Adipocyte (in vitro differentiated cells): ENCODE results near the gene CDYL2.

Experiments used
- DNase-seq: peaks from one replicate; pipeline ENCODE4 v3.0.0-alpha.2; 2015; ENCODE audit warnings: low read depth
- H3K27me3 ChIP-seq: replicated peaks from 2 replicates; pipeline ENCODE4 v1.7.0; 2013; ENCODE audit warnings: mild to moderate bottlenecking, low read length, moderate library complexity; ENCODE audit not compliant: control insufficient read depth, insufficient read depth
- H3K36me3 ChIP-seq: 2 replicates; pipeline ENCODE4 v1.7.0; 2013; ENCODE audit warnings: low read length, mild to moderate bottlenecking, moderate library complexity; ENCODE audit not compliant: control insufficient read depth, insufficient read depth, severe bottlenecking
- H3K4me1 ChIP-seq: 2 replicates; pipeline ENCODE4 v1.7.0; 2013; ENCODE audit warnings: mild to moderate bottlenecking, low read length, moderate library complexity; ENCODE audit not compliant: control insufficient read depth, insufficient read depth
- H3K4me3 ChIP-seq: 2 replicates; pipeline ENCODE4 v1.7.0; 2013; ENCODE audit warnings: mild to moderate bottlenecking, low read length, moderate library complexity
- H3K9ac ChIP-seq: 2 replicates; pipeline ENCODE4 v1.7.0; 2013; ENCODE audit warnings: mild to moderate bottlenecking, low read length, moderate library complexity
- H3K9me3 ChIP-seq: 2 replicates; pipeline ENCODE4 v1.7.0; 2013; ENCODE audit warnings: mild to moderate bottlenecking, low read length, moderate library complexity; ENCODE audit not compliant: control insufficient read depth

Gene CDYL2

GRCh38 chr16:80807906-80808305 is 3.5 kb upstream of the CDYL2 start:
- no peak overlapping the region for H3K4me3 ChIP-seq
- no peak overlapping the region for H3K9ac ChIP-seq
- H3K4me1 ChIP-seq = no peaks in the 10 kb centered on the region
- no peaks in the 10 kb centered on the region for H3K36me3 ChIP-seq
- H3K27me3 ChIP-seq = no peaks in the 10 kb centered on the region
- peaks cover 2% of the 10 kb centered on the region for H3K9me3 ChIP-seq
- no peak for DNase-seq

GRCh38 chr16:80806927-80807340 is 2.5 kb upstream of the CDYL2 start:
- Histone ChIP-seq H3K4me3 (no peak overlapping the region), H3K36me3 (no peaks in the 10 kb centered on the region), H3K9ac (no peak overlapping the region), H3K4me1 (no peaks in the 10 kb centered on the region), H3K27me3 (no peaks in the 10 kb centered on the region), H3K9me3 (no peaks in the 10 kb centered on the region)
- DNase-seq = peak; percentile 15

- Histone ChIP-seq H3K9ac (no peak overlapping the region), H3K9me3 (no peaks in the 10 kb centered on the region), H3K27me3 (no peaks in the 10 kb centered on the region), H3K4me1 (no peaks in the 10 kb centered on the region), H3K4me3 (no peak overlapping the region), H3K36me3 (no peaks in the 10 kb centered on the region)
- no peak for DNase-seq
Measured at GRCh38 chr16:80806289-80806688, 1.9 kb upstream of the CDYL2 start.

- peak; percentile 62 for DNase-seq
Measured at GRCh38 chr16:80804056-80804525, 307 bp downstream of the CDYL2 start.

GRCh38 chr16:80803339-80804055 is 901 bp downstream of the CDYL2 start:
- peak; percentile 58 for DNase-seq
- Histone ChIP-seq H3K4me3 (peak overlapping the region; percentile 72), H3K9me3 (no peaks in the 10 kb centered on the region), H3K27me3 (no peaks in the 10 kb centered on the region), H3K4me1 (no peaks in the 10 kb centered on the region), H3K36me3 (no peaks in the 10 kb centered on the region), H3K9ac (no peak overlapping the region)

More at GRCh38 chr16:80804056-80804525, 307 bp downstream of the CDYL2 start:
- Histone ChIP-seq H3K27me3 (no peaks in the 10 kb centered on the region), H3K4me3 (peak overlapping the region; percentile 82), H3K9me3 (no peaks in the 10 kb centered on the region), H3K36me3 (no peaks in the 10 kb centered on the region), H3K4me1 (no peaks in the 10 kb centered on the region), H3K9ac (peak overlapping the region; percentile 77)

- Histone ChIP-seq H3K4me3 (peak overlapping the region; percentile 60), H3K27me3 (no peaks in the 10 kb centered on the region), H3K9ac (no peak overlapping the region), H3K36me3 (no peaks in the 10 kb centered on the region), H3K4me1 (no peaks in the 10 kb centered on the region), H3K9me3 (no peaks in the 10 kb centered on the region)
- no peak for DNase-seq
Measured at GRCh38 chr16:80802902-80803301, 1.5 kb downstream of the CDYL2 start.

- no peaks in the 10 kb centered on the region for H3K4me1 ChIP-seq
Measured at GRCh38 chr16:80802138-80802537, 2.3 kb downstream of the CDYL2 start.

GRCh38 chr16:80794071-80794470 is 10.3 kb downstream of the CDYL2 start:
- Histone ChIP-seq H3K36me3 (no peaks in the 10 kb centered on the region), H3K4me3 (no peak overlapping the region), H3K9me3 (no peaks in the 10 kb centered on the region), H3K27me3 (no peaks in the 10 kb centered on the region), H3K9ac (no peak overlapping the region), H3K4me1 (no peaks in the 10 kb centered on the region)
- no peak for DNase-seq

More at GRCh38 chr16:80802138-80802537, 2.3 kb downstream of the CDYL2 start:
- Histone ChIP-seq H3K36me3 (no peaks in the 10 kb centered on the region), H3K27me3 (no peaks in the 10 kb centered on the region), H3K9ac (no peak overlapping the region), H3K9me3 (no peaks in the 10 kb centered on the region), H3K4me3 (no peak overlapping the region)
- no peak for DNase-seq

GRCh38 chr16:80792031-80792430 is 12.4 kb downstream of the CDYL2 start:
- Histone ChIP-seq H3K4me3 (no peak overlapping the region), H3K4me1 (peaks cover 6% of the 10 kb centered on the region), H3K9me3 (no peaks in the 10 kb centered on the region), H3K9ac (no peak overlapping the region), H3K36me3 (no peaks in the 10 kb centered on the region), H3K27me3 (no peaks in the 10 kb centered on the region)
- no peak for DNase-seq

GRCh38 chr16:80791411-80791810 is 13.0 kb downstream of the CDYL2 start:
- H3K4me3 ChIP-seq = no peak overlapping the region

GRCh38 chr16:80790751-80791150 is 13.6 kb downstream of the CDYL2 start:
- Histone ChIP-seq H3K4me1 (peaks cover 6% of the 10 kb centered on the region), H3K36me3 (no peaks in the 10 kb centered on the region), H3K27me3 (no peaks in the 10 kb centered on the region), H3K9me3 (no peaks in the 10 kb centered on the region), H3K4me3 (no peak overlapping the region), H3K9ac (no peak overlapping the region)
- no peak for DNase-seq

More at GRCh38 chr16:80791411-80791810, 13.0 kb downstream of the CDYL2 start:
- DNase-seq = no peak
- Histone ChIP-seq H3K9ac (no peak overlapping the region), H3K9me3 (no peaks in the 10 kb centered on the region), H3K27me3 (no peaks in the 10 kb centered on the region), H3K36me3 (no peaks in the 10 kb centered on the region), H3K4me1 (peaks cover 6% of the 10 kb centered on the region)

- H3K9ac ChIP-seq = no peak overlapping the region
- peaks cover 1% of the 10 kb centered on the region for H3K9me3 ChIP-seq
- H3K4me1 ChIP-seq = peaks cover 6% of the 10 kb centered on the region
- no peaks in the 10 kb centered on the region for H3K36me3 ChIP-seq
- no peaks in the 10 kb centered on the region for H3K27me3 ChIP-seq
- no peak overlapping the region for H3K4me3 ChIP-seq
- peak; percentile 28 for DNase-seq
Measured at GRCh38 chr16:80788027-80788426, 16.4 kb downstream of the CDYL2 start.
